GM10266 (cell line): ENCODE measurements around the gene KRTAP17-1.

Experiments used
- DNase-seq: peaks from one replicate; pipeline ENCODE4 v3.0.0; 2012; ENCODE audit errors: extremely low spot score
- TF ChIP-seq, protein P1 (sequence below): IDR thresholded peaks from 2 replicates; pipeline ENCODE4 v1.5.1; 2012; ENCODE audit warnings: mild to moderate bottlenecking, low read depth; ENCODE audit not compliant: control insufficient read depth, insufficient read depth; ENCODE audit errors: missing control alignments

The KRTAP17-1 gene

DNA sequence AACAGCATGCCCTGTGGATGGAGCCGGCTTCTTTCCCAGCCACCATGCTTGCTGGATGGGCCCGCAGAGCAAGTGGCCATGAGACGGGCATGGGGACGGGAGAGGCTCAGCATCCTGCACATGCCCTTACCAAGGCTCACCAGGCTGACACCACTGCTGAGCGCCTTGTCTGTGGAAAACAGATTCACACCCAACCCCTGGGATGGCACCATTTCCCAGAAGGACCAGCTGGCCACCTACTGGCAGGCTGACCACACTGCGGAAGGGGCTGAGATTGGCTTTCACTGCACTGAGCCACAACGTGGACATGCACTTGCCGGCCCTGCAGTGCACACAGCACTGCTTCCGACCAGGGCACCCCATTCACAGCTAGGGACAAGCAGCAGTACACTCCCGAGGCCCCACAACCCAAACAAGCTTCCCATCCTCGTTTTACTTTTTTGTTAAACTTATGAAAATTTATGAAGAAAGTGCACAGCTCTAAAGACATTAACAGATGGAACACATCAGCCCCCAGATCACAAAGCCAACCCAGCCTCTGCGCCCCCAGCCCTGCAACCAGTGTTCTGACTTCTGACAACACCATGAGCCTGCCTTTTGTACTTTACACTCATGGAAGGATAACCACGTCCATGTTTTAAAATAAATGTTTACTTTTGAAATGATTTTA, 13.9 kb upstream of the KRTAP17-1 start:
- TF ChIP-seq, protein P1, sequence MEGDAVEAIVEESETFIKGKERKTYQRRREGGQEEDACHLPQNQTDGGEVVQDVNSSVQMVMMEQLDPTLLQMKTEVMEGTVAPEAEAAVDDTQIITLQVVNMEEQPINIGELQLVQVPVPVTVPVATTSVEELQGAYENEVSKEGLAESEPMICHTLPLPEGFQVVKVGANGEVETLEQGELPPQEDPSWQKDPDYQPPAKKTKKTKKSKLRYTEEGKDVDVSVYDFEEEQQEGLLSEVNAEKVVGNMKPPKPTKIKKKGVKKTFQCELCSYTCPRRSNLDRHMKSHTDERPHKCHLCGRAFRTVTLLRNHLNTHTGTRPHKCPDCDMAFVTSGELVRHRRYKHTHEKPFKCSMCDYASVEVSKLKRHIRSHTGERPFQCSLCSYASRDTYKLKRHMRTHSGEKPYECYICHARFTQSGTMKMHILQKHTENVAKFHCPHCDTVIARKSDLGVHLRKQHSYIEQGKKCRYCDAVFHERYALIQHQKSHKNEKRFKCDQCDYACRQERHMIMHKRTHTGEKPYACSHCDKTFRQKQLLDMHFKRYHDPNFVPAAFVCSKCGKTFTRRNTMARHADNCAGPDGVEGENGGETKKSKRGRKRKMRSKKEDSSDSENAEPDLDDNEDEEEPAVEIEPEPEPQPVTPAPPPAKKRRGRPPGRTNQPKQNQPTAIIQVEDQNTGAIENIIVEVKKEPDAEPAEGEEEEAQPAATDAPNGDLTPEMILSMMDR: peak; percentile 53
- no peak for DNase-seq

DNA sequence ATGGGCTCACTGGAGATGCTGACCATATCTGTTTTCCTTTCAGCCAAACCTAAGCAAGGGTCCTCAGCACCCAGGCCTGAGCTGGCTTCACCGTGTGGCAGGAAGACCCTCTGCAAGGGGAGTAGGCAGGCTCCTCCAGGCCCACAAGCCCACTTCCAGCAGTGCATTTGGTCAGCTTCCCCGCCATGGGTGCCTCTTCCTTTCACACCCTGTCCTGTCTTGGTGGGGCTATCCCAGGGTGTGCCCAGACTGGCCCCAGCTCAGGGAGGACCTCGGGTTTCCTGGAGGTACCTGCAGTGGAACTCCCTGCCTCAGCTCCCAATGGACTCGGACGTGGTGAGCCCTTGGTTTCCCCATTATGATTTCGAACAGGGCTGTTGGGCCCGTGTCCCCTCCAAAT, 12.7 kb upstream of the KRTAP17-1 start:
- TF ChIP-seq, protein P1: no peak
- no peak for DNase-seq

DNA sequence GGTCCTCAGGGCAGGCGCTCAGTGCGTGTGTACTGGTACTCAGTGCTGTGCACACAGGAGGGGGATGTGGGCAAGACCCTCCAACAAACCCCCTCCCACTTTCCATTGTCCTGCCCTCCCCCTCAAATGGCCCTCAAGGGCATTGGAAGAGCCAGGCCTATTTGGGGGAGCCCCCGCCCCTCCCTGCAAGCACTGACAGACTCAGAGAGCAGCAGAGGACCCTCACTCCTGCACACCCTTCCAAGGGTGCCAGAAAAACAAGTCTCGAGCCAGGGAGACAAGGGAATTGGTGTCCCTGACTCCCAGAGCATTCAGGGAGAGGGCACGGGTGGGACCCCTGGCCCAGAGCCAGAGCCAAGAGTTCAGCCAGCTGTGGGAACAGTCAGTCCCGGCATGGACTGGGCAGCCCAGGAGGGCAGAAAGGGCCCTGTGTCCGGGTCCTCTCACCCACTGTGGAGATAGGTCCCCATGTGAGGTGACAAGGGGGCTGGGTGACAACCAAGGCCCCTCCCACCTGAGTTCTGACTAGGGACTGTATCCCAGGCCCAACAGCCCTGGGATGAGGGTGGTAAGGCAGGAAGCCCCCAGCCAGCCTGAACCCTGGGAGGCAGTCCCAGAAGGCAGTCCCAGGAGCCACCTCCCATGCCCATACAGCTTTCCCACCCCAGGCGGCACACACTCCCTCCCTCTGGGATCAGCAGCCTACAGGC, 12.1 kb upstream of the KRTAP17-1 start:
- DNase-seq: no peak
- TF ChIP-seq, protein P1: no peak

DNA sequence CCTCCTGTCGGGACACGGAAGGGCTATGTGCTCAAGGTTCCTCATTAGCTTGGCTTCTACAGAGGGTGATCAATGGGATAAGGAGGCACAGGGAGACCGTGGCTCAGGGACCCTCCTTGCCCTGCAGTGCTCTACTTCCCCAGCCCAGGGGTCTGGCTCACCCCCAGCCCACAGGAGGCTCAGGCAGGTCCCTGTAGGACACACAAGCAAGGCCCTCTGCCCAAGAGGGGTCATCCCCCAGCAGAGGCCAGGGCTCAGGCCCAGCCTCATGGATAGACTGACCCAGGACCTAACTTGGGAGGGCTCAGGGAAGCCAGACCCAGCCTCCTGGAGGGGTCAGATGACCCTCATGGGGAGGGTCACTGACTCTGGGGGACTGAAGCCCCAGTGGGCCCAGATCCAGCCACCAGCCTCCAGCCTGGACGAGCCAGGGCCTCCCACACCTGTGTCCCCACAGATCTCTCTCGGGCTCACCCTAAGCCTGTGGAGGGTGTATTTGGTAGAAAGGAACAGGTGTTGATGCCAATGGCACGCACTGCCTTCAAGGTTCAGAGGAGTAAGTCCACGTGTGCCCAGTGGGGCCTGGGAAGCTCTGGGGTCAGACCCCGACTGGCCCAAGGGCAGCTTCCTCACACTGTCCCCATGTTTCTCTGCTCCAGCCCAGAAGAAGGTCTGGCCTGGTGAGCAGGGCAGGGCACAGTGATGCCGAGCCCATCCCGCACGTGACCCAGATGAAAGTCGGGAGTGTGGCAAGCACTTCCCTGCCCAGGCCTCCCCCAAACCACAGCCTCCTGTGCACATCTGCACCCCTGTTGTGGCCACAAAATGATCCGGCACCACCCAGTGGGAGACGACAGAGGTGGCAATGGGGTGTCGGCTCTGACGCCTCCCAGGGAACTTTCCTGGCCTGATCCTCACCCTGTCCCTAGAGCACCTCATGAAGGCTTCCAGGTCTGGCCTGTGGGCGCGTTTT, 10.9 kb upstream of the KRTAP17-1 start:
- DNase-seq: no peak
- TF ChIP-seq, protein P1: no peak

DNA sequence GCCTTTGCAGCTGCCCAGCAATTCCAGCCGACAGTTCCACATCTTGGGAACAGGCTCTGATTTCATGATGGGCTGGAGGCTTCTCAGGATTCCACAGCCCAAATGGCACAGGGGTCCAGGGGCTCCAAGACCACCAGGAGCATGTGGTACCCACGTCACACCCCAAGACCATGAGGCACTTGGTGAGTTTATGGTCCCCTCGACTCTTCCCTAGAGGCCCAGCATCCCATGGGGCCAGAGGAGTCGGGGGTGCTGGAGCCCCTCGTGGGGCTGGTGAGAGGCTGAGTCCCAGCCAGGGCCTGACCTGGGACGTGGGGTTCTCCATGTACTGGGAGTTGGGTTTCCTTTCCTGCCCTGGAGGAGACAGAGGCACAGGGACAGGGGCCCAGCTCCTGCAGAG, 10.1 kb upstream of the KRTAP17-1 start:
- DNase-seq: no peak
- TF ChIP-seq, protein P1: no peak

DNA sequence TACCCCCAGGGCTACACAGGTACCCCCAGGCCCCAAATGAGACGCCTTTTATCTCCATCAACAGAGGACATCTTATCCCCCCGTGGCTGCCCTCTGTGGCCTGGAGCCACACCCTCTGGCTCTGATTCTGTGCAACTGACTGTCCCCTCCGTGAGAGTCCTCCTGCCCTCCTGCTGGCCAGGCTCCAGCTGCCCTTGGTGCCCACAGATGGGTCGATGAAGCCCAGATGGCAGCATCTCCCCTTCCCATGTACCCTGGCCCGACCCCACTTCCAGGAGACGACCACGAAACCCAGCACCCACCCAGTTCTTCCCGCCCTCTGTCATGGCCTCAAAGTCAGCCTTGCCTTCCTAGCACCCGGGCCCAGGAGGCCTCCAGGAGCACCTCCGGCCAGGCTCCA, 9.6 kb upstream of the KRTAP17-1 start:
- DNase-seq: no peak
- TF ChIP-seq, protein P1: no peak
